ENCODE results near the gene F12. TPM values are rescaled to one million over a fixed set of nuclear protein-coding genes. Genes with fewer than 3 reads are reported as not detected.
A peak's percentile ranks its signal among the peaks of the same experiment; 100 is the strongest.

F12 gene
- total RNA-seq, 1 experiment from 2014 or later: 10.0 TPM

DNA sequence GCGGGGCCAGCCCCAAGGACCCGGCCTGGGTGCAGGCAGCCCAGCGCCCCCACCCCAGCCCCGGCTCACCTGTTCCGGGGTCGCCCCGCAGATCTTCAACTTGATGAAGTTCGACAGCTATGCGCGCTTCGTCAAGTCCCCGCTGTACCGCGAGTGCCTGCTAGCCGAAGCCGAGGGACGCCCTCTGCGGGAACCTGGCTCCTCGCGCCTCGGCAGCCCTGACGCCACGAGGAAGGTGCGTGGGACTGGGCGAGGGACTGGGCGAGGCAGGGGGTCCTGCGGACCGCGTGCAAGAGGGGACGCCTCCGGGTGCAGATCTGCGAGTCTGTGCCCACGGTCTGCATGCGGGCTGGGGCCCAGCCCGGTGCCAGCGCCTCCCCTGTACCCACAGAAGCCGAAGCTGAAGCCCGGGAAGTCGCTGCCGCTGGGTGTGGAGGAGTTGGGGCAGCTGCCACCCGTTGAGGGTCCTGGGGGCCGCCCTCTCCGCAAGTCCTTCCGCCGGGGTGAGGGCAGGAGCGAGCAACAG is 42.0 kb downstream of the F12 start (continued):
- TF ChIP-seq, protein P1, sequence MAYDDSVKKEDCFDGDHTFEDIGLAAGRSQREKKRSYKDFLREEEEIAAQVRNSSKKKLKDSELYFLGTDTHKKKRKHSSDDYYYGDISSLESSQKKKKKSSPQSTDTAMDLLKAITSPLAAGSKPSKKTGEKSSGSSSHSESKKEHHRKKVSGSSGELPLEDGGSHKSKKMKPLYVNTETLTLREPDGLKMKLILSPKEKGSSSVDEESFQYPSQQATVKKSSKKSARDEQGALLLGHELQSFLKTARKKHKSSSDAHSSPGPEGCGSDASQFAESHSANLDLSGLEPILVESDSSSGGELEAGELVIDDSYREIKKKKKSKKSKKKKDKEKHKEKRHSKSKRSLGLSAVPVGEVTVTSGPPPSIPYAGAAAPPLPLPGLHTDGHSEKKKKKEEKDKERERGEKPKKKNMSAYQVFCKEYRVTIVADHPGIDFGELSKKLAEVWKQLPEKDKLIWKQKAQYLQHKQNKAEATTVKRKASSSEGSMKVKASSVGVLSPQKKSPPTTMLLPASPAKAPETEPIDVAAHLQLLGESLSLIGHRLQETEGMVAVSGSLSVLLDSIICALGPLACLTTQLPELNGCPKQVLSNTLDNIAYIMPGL (CRISPR knock-in tag; IDR thresholded peaks at IDR 0.05): peak; percentile 85
- TF ChIP-seq NR1H2 (CRISPR knock-in tag; IDR thresholded peaks at IDR 0.05): no peak
- TF ChIP-seq SMAD3 (CRISPR knock-in tag; IDR thresholded peaks at IDR 0.05; ENCODE audit: borderline replicate concordance): peak; percentile 90; the same call in 1 of the 2 replicates
- peak; percentile 97 for TF ChIP-seq RELA (CRISPR knock-in tag; IDR thresholded peaks at IDR 0.05; ENCODE audit: borderline replicate concordance)
- peak; percentile 91; the same call in 1 of the 2 replicates for TF ChIP-seq ESRRA (CRISPR knock-in tag; IDR thresholded peaks at IDR 0.05; ENCODE audit: borderline replicate concordance)
- no peak for TF ChIP-seq ZNF423 (CRISPR knock-in tag; IDR thresholded peaks at IDR 0.05)
- no peak for TF ChIP-seq GRHL2 (CRISPR knock-in tag; IDR thresholded peaks at IDR 0.05; ENCODE audit: insufficient replicate concordance, severe bottlenecking)
- TF ChIP-seq ZNF219 (CRISPR knock-in tag; IDR thresholded peaks at IDR 0.05; ENCODE audit: borderline replicate concordance): 0 out of 2 replicates have a peak, but pooled peaks have one; percentile 79
- TF ChIP-seq KAT7 (CRISPR knock-in tag; IDR thresholded peaks at IDR 0.05; ENCODE audit: borderline replicate concordance): no peak
- TF ChIP-seq, protein P2, sequence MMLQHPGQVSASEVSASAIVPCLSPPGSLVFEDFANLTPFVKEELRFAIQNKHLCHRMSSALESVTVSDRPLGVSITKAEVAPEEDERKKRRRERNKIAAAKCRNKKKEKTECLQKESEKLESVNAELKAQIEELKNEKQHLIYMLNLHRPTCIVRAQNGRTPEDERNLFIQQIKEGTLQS (CRISPR knock-in tag; conservative IDR thresholded peaks at IDR 0.05): no peak; the same call in 1 of the 2 replicates
- TF ChIP-seq, protein P3, sequence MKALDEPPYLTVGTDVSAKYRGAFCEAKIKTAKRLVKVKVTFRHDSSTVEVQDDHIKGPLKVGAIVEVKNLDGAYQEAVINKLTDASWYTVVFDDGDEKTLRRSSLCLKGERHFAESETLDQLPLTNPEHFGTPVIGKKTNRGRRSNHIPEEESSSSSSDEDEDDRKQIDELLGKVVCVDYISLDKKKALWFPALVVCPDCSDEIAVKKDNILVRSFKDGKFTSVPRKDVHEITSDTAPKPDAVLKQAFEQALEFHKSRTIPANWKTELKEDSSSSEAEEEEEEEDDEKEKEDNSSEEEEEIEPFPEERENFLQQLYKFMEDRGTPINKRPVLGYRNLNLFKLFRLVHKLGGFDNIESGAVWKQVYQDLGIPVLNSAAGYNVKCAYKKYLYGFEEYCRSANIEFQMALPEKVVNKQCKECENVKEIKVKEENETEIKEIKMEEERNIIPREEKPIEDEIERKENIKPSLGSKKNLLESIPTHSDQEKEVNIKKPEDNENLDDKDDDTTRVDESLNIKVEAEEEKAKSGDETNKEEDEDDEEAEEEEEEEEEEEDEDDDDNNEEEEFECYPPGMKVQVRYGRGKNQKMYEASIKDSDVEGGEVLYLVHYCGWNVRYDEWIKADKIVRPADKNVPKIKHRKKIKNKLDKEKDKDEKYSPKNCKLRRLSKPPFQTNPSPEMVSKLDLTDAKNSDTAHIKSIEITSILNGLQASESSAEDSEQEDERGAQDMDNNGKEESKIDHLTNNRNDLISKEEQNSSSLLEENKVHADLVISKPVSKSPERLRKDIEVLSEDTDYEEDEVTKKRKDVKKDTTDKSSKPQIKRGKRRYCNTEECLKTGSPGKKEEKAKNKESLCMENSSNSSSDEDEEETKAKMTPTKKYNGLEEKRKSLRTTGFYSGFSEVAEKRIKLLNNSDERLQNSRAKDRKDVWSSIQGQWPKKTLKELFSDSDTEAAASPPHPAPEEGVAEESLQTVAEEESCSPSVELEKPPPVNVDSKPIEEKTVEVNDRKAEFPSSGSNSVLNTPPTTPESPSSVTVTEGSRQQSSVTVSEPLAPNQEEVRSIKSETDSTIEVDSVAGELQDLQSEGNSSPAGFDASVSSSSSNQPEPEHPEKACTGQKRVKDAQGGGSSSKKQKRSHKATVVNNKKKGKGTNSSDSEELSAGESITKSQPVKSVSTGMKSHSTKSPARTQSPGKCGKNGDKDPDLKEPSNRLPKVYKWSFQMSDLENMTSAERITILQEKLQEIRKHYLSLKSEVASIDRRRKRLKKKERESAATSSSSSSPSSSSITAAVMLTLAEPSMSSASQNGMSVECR (CRISPR knock-in tag; IDR thresholded peaks at IDR 0.05; ENCODE audit: borderline replicate concordance): peak; percentile 79; the same call in 1 of the 2 replicates
- TF ChIP-seq CREB1 (CRISPR knock-in tag; IDR thresholded peaks at IDR 0.05): peak; percentile 85; the same call in 1 of the 2 replicates
- no peak for TF ChIP-seq GABPB1 (CRISPR knock-in tag; IDR thresholded peaks at IDR 0.05)
- no peak for TF ChIP-seq FOXJ3 (CRISPR knock-in tag; IDR thresholded peaks at IDR 0.05; ENCODE audit: borderline replicate concordance)
- TF ChIP-seq, protein P4, sequence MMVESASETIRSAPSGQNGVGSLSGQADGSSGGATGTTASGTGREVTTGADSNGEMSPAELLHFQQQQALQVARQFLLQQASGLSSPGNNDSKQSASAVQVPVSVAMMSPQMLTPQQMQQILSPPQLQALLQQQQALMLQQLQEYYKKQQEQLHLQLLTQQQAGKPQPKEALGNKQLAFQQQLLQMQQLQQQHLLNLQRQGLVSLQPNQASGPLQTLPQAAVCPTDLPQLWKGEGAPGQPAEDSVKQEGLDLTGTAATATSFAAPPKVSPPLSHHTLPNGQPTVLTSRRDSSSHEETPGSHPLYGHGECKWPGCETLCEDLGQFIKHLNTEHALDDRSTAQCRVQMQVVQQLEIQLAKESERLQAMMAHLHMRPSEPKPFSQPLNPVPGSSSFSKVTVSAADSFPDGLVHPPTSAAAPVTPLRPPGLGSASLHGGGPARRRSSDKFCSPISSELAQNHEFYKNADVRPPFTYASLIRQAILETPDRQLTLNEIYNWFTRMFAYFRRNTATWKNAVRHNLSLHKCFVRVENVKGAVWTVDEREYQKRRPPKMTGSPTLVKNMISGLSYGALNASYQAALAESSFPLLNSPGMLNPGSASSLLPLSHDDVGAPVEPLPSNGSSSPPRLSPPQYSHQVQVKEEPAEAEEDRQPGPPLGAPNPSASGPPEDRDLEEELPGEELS (CRISPR knock-in tag; IDR thresholded peaks at IDR 0.05): peak; percentile 94
- no peak for TF ChIP-seq JAZF1 (CRISPR knock-in tag; IDR thresholded peaks at IDR 0.05)
- TF ChIP-seq, protein P5, sequence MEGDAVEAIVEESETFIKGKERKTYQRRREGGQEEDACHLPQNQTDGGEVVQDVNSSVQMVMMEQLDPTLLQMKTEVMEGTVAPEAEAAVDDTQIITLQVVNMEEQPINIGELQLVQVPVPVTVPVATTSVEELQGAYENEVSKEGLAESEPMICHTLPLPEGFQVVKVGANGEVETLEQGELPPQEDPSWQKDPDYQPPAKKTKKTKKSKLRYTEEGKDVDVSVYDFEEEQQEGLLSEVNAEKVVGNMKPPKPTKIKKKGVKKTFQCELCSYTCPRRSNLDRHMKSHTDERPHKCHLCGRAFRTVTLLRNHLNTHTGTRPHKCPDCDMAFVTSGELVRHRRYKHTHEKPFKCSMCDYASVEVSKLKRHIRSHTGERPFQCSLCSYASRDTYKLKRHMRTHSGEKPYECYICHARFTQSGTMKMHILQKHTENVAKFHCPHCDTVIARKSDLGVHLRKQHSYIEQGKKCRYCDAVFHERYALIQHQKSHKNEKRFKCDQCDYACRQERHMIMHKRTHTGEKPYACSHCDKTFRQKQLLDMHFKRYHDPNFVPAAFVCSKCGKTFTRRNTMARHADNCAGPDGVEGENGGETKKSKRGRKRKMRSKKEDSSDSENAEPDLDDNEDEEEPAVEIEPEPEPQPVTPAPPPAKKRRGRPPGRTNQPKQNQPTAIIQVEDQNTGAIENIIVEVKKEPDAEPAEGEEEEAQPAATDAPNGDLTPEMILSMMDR (IDR thresholded peaks at IDR 0.05): no peak
- no peak for TF ChIP-seq TCF7 (CRISPR knock-in tag; IDR thresholded peaks at IDR 0.05; ENCODE audit: low read depth)
- TF ChIP-seq, protein P6, sequence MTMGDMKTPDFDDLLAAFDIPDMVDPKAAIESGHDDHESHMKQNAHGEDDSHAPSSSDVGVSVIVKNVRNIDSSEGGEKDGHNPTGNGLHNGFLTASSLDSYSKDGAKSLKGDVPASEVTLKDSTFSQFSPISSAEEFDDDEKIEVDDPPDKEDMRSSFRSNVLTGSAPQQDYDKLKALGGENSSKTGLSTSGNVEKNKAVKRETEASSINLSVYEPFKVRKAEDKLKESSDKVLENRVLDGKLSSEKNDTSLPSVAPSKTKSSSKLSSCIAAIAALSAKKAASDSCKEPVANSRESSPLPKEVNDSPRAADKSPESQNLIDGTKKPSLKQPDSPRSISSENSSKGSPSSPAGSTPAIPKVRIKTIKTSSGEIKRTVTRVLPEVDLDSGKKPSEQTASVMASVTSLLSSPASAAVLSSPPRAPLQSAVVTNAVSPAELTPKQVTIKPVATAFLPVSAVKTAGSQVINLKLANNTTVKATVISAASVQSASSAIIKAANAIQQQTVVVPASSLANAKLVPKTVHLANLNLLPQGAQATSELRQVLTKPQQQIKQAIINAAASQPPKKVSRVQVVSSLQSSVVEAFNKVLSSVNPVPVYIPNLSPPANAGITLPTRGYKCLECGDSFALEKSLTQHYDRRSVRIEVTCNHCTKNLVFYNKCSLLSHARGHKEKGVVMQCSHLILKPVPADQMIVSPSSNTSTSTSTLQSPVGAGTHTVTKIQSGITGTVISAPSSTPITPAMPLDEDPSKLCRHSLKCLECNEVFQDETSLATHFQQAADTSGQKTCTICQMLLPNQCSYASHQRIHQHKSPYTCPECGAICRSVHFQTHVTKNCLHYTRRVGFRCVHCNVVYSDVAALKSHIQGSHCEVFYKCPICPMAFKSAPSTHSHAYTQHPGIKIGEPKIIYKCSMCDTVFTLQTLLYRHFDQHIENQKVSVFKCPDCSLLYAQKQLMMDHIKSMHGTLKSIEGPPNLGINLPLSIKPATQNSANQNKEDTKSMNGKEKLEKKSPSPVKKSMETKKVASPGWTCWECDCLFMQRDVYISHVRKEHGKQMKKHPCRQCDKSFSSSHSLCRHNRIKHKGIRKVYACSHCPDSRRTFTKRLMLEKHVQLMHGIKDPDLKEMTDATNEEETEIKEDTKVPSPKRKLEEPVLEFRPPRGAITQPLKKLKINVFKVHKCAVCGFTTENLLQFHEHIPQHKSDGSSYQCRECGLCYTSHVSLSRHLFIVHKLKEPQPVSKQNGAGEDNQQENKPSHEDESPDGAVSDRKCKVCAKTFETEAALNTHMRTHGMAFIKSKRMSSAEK (CRISPR knock-in tag; IDR thresholded peaks at IDR 0.05; ENCODE audit: borderline replicate concordance): no peak
- TF ChIP-seq, protein P7, sequence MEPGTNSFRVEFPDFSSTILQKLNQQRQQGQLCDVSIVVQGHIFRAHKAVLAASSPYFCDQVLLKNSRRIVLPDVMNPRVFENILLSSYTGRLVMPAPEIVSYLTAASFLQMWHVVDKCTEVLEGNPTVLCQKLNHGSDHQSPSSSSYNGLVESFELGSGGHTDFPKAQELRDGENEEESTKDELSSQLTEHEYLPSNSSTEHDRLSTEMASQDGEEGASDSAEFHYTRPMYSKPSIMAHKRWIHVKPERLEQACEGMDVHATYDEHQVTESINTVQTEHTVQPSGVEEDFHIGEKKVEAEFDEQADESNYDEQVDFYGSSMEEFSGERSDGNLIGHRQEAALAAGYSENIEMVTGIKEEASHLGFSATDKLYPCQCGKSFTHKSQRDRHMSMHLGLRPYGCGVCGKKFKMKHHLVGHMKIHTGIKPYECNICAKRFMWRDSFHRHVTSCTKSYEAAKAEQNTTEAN (CRISPR knock-in tag; IDR thresholded peaks at IDR 0.05): peak; percentile 74; the same call in 1 of the 2 replicates
- TF ChIP-seq NFYB (CRISPR knock-in tag; conservative IDR thresholded peaks at IDR 0.05; ENCODE audit: low read depth): peak; percentile 45; the same call in 1 of the 2 replicates

Data from WTC11 (cell line).